GM18868 (cell line): ENCODE results near the gene NRG2.

Experiments used
- ATAC-seq: cut with Tn5 transposase; IDR thresholded peaks from one replicate; pipeline ENCODE4 v1.9.1; 2021; ENCODE audit warnings: mild to moderate bottlenecking, moderate library complexity; ENCODE audit not compliant: unreplicated experiment

NRG2 gene

DNA sequence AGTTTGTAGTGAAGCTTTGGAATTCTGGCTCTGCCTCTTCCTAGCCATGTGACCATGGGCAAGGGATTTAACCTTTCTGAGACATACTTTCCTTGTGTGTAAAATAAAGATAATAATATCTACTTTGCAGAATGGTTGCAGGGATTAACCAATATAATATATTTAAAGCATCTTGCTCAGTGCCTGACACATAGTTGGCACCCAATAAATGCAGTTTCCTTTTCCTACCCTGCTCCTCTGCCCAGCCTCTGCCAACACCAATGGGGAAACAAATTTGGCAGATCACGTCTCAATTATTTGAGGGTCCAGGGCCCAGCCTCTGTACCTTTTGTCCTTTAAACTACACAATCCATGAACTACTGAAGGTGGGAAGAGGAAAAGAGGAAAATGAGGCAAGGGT is 91.1 kb downstream of the NRG2 start:
- no peak for ATAC-seq

DNA sequence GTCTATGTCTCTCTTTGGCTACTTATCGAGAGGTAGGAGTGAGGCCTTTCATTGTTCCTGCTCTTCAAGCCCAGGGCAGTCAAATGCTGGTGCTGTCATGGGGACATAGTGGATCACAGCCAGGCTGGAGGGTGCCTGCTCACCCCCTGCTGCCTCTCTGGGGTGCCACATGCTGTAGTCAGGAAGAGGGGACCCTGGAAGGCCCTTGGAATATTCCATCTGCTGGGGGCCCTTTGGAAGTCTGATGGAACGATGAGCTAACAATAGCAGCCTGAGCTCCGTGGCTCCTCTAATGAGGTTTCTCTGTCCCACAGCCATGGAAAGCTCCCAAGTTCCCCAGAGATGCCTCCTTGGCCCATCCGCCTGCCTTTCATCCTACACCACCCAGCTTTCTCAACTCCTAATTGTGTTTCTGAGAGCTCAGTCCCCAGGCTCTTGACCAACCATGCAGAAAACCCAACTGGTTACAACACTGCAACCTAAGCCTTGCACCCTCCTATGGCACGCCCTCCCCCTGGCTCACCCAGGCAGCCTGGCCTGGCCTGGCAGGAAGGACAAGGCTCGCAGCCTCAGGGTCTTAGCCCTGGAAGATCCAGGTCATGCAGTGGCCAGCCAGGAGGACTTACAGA is 91.7 kb downstream of the NRG2 start:
- no peak for ATAC-seq

DNA sequence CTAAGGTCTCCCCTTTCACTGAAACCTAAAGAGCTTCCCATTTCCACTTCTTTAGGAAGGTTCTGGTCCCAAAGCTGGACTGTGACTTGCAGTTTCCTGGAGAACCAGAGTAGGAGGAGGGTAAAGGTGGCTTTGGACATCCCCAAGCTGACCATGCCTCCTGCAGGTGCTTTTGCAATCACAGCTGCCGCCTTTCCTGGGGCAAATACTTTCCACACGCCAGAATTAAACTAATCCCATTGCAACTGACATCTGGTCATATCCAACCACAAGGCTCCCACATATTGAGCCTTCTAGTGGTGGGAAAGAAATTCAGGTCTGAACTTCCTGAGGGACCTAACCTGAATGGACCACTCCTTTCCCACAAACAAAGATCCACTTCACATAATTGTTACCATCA is 92.7 kb downstream of the NRG2 start:
- ATAC-seq: no peak

DNA sequence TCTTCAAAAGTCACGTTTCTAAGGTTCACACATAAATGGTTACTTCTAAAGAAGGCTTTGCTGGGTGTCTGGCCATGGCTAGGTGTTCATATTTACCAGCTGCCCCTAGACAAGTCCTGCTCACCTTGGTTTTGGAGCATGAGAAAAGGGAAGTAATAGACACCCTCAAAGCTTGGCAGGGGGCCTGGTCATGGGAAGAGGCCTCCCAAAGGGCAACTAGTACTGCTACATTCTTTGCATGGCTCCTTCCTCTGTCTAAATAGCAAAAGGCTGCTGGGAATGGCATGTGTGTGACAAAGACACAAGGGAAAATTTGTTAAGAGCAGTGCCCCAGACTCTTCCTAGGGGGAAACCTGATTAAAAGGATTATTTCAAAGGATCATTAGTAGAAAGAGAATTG is 93.4 kb downstream of the NRG2 start:
- no peak for ATAC-seq

DNA sequence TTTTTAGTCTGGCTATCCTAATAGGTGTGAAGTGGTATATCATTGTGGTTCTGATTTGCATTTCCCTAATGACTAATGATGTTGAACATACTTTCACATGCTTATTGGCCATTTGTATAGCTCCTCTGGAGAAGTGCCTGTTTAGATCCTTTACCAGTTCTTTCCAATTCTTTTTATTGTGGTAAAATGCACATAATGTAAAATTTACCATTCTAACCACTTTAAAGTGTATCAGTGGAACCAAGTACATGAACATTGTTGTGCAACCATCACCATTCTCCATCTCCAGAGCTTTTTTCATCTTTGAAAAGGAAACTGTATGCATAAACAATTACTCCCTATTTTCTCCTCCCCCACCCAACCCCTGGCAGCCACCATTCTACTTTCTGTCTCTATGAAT is 95.4 kb downstream of the NRG2 start:
- no peak for ATAC-seq

DNA sequence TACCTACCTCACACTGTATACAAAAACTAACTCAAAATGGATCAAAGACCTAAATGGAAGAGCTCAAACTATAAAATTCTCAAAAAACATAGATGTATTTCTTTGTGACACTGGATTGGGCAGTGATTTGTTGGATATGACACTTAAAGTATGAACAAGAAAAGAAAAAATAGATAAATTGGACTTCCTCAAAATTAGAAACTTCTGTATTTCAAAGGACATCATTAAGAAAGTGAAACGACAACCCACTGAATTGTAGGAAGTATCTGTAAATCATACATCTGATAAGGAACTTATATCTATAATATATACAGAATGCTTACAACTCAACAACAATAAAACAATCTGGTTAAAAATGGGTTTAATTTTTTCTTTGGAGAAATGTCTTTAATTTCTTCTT is 96.7 kb downstream of the NRG2 start:
- no peak for ATAC-seq

DNA sequence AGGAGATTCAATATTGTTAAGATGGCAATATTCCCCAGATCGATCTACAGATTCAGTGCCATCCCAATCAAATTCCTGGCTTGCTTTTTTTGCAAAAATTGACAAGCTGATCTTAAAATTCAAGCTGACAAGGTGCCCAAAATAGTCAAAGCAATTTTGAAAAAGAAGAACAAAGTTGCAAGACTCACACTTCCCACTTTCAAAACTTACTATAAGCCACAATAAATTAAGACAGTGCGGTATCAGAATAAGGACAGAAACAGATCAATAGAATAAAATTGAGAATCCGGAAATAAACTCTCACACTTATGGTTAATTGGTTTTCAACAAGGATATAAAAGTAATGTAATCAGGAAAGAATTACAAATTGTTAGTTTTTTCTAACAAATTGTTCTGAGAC is 97.1 kb downstream of the NRG2 start:
- ATAC-seq: no peak

DNA sequence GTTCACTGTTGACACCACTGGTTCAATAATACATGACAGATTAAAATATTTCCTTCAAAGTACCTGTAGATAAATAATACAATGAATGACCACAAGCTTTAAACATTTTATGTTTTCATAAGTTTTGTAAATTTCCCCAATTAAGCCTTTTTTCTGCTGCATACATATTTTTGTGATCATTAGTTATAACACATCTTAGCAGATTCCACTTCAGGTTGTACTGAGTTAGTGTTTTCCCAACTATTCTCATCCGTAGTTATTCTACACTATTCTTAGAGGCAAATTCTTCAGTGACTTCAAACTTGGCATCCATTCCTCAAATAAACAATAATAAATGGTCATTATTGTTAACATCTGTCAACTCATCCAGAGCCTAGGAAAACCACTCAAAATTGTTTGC is 100.9 kb downstream of the NRG2 start:
- no peak for ATAC-seq

DNA sequence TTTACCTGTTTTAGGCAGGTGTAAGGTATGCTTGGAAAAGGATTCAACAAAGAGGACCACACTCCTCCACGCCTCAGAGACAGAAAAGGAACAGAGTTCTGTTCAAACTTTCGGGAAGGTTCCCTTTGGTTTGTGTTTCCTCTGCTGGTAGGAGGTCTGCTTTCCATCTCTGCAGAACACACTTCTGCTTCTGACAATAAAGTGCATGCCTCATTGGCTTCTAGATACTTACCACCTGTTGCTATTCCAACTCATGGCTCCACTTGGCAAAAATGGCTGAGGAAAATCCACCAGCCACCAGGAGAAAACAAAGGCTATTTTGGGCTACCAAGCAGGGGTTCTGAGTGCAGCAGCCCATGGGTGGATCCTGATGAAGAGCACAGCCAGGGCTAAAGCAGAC is 112.7 kb downstream of the NRG2 start:
- ATAC-seq: no peak

DNA sequence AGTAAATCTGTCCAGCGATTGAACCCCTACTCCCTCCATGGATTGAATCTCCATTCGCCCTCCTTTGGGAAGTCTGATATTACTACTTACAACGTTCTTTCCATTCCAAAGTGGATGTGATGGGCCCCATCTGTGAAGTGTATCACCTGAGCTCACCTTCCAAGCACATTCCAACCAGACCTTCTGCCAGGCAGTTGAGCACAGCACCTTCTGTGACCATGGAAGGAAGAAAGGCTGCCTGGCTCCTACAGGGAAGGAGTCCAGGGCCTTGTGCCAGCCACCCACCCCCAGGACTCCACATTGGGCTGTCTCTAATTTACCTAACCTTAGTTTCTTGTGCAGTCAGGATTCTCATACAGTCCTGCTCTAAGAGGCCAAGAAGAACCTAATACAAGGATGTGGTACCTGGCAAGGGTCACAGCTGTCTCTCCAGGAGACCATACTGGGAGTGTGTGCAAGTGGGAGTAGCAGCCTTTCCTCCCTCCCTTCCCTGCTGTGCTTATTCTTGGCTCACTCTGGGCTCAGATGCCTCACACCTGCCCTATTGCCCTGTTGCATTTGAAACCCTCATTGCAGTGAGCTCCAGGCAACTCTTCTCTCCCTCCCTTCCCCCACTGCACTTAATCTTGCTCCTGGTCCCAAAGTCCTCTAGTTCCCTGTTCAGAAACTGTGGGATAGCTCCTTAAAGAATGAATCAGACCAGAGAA is 116.1 kb downstream of the NRG2 start:
- no peak for ATAC-seq

DNA sequence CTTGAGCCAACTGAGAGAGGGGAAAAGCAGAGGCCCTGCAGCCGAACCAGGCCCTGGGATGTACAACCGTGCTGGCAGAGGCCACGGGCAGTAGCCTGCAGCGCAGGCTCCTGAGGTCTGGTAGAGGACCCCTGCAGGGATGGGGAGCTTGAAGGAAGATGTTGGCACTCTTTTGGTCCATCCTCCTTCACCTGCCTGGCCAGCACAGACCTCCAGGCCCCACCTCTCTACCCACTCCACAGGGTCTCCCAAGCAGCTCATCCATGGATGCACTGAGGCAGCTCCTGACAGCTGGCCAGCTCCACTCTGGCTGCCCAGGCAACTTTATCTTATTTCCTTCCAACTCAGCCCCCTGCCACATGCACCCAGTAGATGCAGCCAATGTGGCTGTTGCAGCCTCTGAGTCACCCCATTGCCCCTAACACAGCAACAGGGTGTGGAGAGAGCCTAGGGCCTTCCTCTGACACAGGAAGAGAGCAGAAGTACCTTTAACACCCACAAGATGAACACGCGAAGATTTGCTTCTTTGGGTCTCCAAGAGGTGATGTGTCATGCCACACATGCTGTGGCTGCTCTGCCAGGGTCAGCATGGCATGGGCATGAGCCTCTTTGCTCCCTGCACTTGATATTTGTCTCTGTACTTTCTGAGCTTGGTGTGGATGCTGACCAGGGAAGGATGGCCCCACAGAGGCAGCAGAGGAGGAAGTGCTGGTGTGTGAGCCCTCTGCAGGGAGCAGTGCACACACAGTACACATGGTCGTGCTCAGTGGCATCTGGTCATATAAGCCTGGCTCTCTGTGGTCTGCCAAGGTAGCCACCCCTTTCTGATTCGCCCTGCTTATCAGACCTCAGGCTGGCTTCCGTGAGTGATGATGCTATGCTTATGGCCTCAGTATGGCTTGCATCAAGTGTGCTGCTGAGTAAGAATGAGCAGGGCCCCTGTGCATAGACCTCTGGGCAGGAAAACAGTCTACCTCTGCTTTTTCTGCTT is 117.2 kb downstream of the NRG2 start:
- ATAC-seq: no peak

DNA sequence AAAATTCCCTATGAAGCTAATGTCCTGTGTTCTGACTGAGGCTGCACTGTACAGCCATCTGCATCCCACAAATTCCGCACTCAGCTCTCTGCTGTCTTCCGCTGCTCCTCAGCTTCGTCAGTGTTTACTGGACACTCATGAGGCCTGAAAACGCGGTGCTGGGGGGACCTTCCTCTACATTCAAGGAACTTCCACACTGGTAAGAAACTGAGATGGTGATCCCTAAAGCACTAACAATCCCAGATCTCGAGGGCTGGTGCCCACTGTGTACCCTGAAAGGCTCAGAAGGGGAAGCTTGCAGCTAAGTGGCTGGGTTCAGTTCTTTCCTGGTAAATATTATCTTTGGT is 117.9 kb downstream of the NRG2 start:
- no peak for ATAC-seq

DNA sequence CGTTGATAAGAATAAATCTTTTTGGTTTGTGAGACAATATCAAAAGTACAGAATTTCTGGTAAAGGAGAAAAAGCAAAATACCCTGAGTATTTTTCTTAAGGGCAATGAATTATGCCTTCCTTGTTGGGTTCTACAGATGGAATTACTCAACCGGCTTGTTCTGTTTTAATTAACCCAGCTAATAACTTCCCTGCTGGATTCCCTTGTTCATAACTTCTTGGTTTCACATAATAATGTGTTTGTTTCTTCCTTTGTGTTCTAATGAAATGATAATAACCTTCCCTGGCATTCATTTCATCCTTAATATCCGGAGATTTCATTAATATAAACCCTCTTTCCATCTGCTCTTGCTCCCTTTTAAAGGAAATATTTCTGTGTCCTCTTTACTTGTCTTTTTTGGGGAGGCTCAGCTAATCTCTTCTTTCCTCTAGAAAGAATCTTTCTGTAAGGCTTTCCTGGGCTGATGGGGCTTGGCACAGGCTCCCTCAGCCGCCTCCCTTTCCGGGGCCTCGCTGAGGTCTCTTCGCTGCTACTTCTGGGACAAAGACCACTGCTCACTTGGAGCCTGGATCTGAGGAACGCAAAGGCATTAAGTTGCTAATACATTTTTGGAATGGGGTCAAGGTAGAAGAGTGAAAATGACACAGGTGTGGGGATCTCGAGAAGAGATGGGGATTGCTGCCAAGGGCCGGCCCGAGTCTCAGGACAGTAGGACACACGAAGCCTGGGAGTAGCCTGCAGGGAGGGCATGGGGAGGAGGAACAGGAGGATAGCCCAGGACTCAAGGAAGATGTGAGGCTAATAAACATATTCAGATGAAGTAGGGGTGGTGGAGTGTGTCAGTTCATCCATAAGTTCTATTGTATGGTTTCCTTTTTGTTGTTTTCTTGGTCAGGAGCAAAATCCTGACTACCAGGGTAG is 118.5 kb downstream of the NRG2 start:
- no peak for ATAC-seq

DNA sequence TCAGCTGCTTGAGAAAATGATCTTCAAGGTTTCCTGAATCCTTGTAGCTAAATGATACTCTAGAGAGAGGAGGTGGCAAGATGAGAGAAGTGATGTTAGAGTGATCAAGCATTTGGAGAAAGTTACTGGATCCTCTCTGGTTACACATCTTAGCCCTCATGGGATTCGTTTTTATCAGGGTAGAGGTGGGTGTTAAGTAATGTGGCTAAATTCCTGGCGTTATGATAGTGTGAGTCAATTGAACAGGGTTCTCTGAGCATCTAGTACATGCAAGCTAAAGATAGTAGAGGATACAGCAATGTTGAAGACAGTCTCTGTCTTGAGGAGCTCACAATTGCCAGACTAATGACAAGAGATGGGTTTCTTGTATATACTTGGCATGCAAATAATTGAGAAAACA is 123.8 kb downstream of the NRG2 start:
- no peak for ATAC-seq

DNA sequence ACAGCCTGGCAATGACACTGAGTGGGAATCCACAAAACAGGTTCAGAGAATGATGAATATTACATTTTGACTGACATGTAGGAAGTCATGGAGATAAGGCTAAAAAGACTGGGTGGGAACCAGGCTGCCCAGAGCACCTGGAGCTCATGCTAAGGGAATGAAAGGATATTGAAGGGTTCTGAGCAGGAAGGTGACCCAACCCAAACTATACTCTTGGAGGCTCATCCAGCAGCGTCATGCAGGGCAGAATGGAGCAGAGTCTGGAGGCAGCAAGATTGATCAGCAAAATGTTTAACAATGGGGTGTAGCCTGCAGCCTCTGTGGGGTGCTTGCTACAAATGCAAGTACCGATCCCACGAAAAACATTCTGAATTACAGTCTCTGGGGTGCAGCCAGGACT is 127.3 kb downstream of the NRG2 start:
- ATAC-seq: no peak

DNA sequence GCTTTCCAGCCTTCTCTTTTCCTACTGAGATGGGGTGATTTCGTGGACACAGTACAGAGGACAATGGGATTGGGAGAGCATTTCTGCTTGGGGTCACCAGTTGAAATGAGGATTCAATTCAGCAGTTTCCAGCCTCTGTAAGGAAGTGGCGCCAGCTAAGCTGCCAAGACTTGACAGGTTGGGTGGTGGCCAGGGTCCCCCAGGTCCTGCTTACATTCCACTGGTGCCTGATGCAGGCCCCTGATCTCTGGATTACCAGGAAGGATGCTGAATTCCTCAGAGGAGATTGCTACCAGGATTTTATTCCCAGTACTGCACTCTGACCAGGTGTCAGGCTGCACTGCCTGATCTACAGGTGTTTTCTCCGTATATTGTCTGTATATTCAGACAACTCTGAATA is 127.8 kb downstream of the NRG2 start:
- no peak for ATAC-seq

DNA sequence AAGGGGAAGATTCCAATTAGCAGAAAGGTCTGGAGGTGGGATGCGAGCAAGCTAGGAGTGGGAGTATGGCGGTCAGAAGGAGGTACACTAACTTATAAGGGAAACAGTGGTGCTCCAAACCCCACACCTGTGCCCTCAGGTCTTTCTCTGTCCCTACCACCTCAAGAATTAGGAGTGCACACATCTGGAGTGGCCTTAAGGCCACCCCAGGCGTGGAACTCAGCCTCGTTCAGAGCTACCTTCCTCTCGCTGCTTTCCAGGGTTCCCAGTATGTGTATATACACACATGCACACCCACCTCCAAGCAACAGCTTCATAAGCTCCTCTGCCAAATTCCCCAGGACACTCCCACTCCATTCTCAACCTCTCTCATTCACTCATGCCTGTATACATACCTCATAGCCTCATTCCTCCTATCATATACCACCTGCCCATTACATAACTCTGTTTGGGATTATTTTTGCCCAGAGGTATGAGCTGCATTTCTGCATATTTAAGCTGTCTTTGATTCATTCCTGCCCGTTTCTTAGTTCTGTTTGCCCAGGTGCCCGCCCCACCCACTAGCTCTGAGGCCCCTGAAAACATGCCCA is 128.8 kb downstream of the NRG2 start:
- no peak for ATAC-seq

DNA sequence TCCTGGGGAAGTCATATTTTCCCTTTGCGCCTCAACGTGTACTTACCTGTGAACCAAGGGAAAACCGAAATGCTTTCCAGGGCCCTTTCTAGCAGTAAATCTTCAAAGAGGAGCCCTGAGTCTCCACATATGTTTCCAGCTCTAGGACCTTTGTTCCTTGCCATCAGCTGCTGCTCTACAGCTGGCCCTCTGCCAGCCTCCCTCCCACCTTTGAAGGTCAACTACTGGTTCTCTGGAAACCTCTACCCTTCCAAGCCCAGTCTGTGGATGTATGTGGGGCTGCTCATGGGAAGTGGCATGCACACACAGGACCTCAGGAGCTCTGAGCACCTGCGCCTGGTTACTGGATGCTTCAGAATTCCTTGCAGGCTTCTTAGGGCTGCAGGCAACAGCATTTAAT is 130.3 kb downstream of the NRG2 start:
- ATAC-seq: no peak

DNA sequence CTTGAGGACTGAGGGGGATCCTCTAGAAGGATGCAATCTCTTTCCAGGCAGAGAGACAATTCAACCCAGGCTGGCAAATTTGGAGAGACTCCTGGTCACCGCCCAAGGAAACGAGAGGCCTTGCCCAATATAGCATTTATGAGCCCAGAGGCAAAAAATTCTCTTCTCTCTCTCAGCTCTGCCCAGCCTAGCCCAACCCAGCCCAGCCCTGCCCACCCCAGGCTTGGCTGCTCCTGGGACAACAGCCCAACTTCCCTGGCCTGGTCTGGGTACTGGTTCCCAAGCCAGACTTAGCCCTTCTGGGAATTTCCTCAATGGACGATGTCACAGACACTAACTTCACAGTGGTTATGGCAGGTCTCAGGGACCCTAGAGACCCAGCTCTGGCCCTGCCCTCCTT is 130.9 kb downstream of the NRG2 start:
- no peak for ATAC-seq

DNA sequence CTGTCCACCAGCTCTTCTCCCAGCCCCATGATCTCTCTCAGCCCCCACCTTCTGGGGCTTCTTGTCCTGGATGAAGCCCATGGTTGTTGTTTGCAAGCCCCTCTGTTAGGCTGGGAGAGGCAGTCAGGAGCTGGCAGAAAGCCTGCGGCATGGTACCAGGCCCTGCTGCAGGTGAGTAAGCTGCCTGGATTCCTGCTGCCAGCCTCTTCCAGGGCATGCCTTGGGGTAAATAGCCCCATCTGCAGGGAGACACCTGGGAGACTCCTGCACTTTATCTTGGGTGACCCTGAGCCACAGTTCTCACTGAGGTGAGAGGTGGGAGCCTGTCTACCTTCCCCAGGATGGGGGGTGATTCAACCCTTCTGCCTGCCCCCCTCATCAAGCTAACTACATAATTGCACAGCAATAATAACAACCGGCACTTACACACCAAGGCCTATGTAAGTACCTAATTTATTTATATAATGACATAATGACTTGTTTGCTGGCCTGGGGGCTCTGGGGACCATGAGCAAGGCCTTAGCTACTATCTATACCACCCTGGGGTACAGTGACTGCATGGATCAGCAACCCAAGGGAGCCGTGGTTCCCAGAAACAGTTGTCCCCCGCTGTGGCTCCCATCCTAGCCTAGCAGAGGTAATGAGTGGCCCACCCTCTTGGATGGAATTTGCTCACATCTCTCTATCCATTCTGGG is 131.5 kb downstream of the NRG2 start:
- ATAC-seq: no peak
